Measurements from ENCODE around the gene PLD5. TPM values are rescaled to one million over a fixed set of nuclear protein-coding genes. Genes with fewer than 3 reads are reported as not detected.

Gene PLD5
- total RNA-seq, 2 experiments from 2014 or later = not detected

GRCh38 chr1:242435200-242435599 lies 89.3 kb downstream of the PLD5 start:
- ChIA-PET POLR2A (no interaction called here), CTCF (no interaction called here)
- DNase-seq (no peak), ATAC-seq (no peak)
- Mint-ChIP-seq H3K9me3 (ENCODE audit: insufficient read depth) (no peaks in the 10 kb centered on the region), H3K36me3 (ENCODE audit: low read depth) (no peaks in the 10 kb centered on the region), H3K27me3 (ENCODE audit: low read depth) (no peaks in the 10 kb centered on the region), H3K27ac (no peak overlapping the region), H3K4me3 (no peak overlapping the region), H3K4me1 (ENCODE audit: low read depth) (no peaks in the 10 kb centered on the region)

GRCh38 chr1:242432491-242433095 lies 91.9 kb downstream of the PLD5 start:
- ChIA-PET CTCF (interaction anchor here (1.4 kb wide), 1 partner anchor 23 kb away, joined by 4 read pairs; no protein-coding TSS in a partner anchor), POLR2A (no interaction called here)
- ATAC-seq (no peak), DNase-seq (no peak)
- Mint-ChIP-seq H3K36me3 (ENCODE audit: low read depth) (no peaks in the 10 kb centered on the region), H3K9me3 (ENCODE audit: insufficient read depth) (no peaks in the 10 kb centered on the region), H3K27ac (no peak overlapping the region), H3K4me1 (ENCODE audit: low read depth) (no peaks in the 10 kb centered on the region), H3K27me3 (ENCODE audit: low read depth) (no peaks in the 10 kb centered on the region), H3K4me3 (no peak overlapping the region)

GRCh38 chr1:242431786-242432185 lies 92.7 kb downstream of the PLD5 start:
- Mint-ChIP-seq H3K27me3 (ENCODE audit: low read depth) (no peaks in the 10 kb centered on the region), H3K4me3 (no peak overlapping the region), H3K4me1 (ENCODE audit: low read depth) (no peaks in the 10 kb centered on the region), H3K9me3 (ENCODE audit: insufficient read depth) (no peaks in the 10 kb centered on the region), H3K36me3 (ENCODE audit: low read depth) (no peaks in the 10 kb centered on the region), H3K27ac (no peak overlapping the region)
- no peak for DNase-seq
- ATAC-seq = no peak
- POLR2A ChIA-PET = no interaction called here
- CTCF ChIA-PET = interaction anchor here (1.4 kb wide), 1 partner anchor 23 kb away, joined by 4 read pairs; no protein-coding TSS in a partner anchor

- no peaks in the 10 kb centered on the region for H3K27me3 Mint-ChIP-seq (ENCODE audit: low read depth)
- CTCF ChIA-PET = interaction anchor here (1.4 kb wide), 1 partner anchor 24 kb away, joined by 4 read pairs; no protein-coding TSS in a partner anchor
- no peak overlapping the region for H3K4me3 Mint-ChIP-seq
- ATAC-seq = no peak
- H3K4me1 Mint-ChIP-seq (ENCODE audit: low read depth) = no peaks in the 10 kb centered on the region
- no peaks in the 10 kb centered on the region for H3K9me3 Mint-ChIP-seq (ENCODE audit: insufficient read depth)
- POLR2A ChIA-PET = no interaction called here
- no peaks in the 10 kb centered on the region for H3K36me3 Mint-ChIP-seq (ENCODE audit: low read depth)
- H3K27ac Mint-ChIP-seq = no peak overlapping the region
- no peak for DNase-seq
Measured at GRCh38 chr1:242430956-242431355, 93.5 kb downstream of the PLD5 start.

- no peak overlapping the region for H3K27ac Mint-ChIP-seq
- H3K4me1 Mint-ChIP-seq (ENCODE audit: low read depth) = no peaks in the 10 kb centered on the region
- no peaks in the 10 kb centered on the region for H3K36me3 Mint-ChIP-seq (ENCODE audit: low read depth)
- no peak for DNase-seq
- H3K4me3 Mint-ChIP-seq = no peak overlapping the region
- no peaks in the 10 kb centered on the region for H3K27me3 Mint-ChIP-seq (ENCODE audit: low read depth)
- ChIA-PET CTCF (no interaction called here), POLR2A (no interaction called here)
- H3K9me3 Mint-ChIP-seq (ENCODE audit: insufficient read depth) = no peaks in the 10 kb centered on the region
- no peak for ATAC-seq
Measured at GRCh38 chr1:242428399-242429190, 95.9 kb downstream of the PLD5 start.

GRCh38 chr1:242427519-242427918 lies 97.0 kb downstream of the PLD5 start:
- H3K27me3 Mint-ChIP-seq (ENCODE audit: low read depth) = no peaks in the 10 kb centered on the region
- ATAC-seq (no peak), DNase-seq (no peak)
- no peak overlapping the region for H3K27ac Mint-ChIP-seq
- H3K36me3 Mint-ChIP-seq (ENCODE audit: low read depth) = no peaks in the 10 kb centered on the region
- no peak overlapping the region for H3K4me3 Mint-ChIP-seq
- CTCF ChIA-PET = no interaction called here
- POLR2A ChIA-PET = no interaction called here
- H3K4me1 Mint-ChIP-seq (ENCODE audit: low read depth) = no peaks in the 10 kb centered on the region
- no peaks in the 10 kb centered on the region for H3K9me3 Mint-ChIP-seq (ENCODE audit: insufficient read depth)

- no peaks in the 10 kb centered on the region for H3K27me3 Mint-ChIP-seq (ENCODE audit: low read depth)
- no peaks in the 10 kb centered on the region for H3K9me3 Mint-ChIP-seq (ENCODE audit: insufficient read depth)
- no peaks in the 10 kb centered on the region for H3K4me1 Mint-ChIP-seq (ENCODE audit: low read depth)
- no peaks in the 10 kb centered on the region for H3K36me3 Mint-ChIP-seq (ENCODE audit: low read depth)
- no peak for DNase-seq
- H3K27ac Mint-ChIP-seq = no peak overlapping the region
- ChIA-PET POLR2A (no interaction called here), CTCF (no interaction called here)
- ATAC-seq = no peak
- H3K4me3 Mint-ChIP-seq = no peak overlapping the region
Measured at GRCh38 chr1:242426271-242426905, 98.1 kb downstream of the PLD5 start.

- H3K27me3 Mint-ChIP-seq (ENCODE audit: low read depth) = no peaks in the 10 kb centered on the region
- H3K36me3 Mint-ChIP-seq (ENCODE audit: low read depth) = no peaks in the 10 kb centered on the region
- ATAC-seq (no peak), DNase-seq (no peak)
- no peak overlapping the region for H3K4me3 Mint-ChIP-seq
- no peaks in the 10 kb centered on the region for H3K9me3 Mint-ChIP-seq (ENCODE audit: insufficient read depth)
- no peak overlapping the region for H3K27ac Mint-ChIP-seq
- POLR2A ChIA-PET = no interaction called here
- CTCF ChIA-PET = interaction anchor here (0.6 kb wide), 1 partner anchor 30 kb away, joined by 3 read pairs; no protein-coding TSS in a partner anchor
- H3K4me1 Mint-ChIP-seq (ENCODE audit: low read depth) = no peaks in the 10 kb centered on the region
Measured at GRCh38 chr1:242425232-242425631, 99.3 kb downstream of the PLD5 start.

GRCh38 chr1:242416657-242417056 lies 107.8 kb downstream of the PLD5 start:
- ChIA-PET POLR2A (no interaction called here), CTCF (no interaction called here)
- H3K27ac Mint-ChIP-seq = no peak overlapping the region
- no peak overlapping the region for H3K4me3 Mint-ChIP-seq
- no peaks in the 10 kb centered on the region for H3K27me3 Mint-ChIP-seq (ENCODE audit: low read depth)
- DNase-seq = no peak
- no peaks in the 10 kb centered on the region for H3K36me3 Mint-ChIP-seq (ENCODE audit: low read depth)
- ATAC-seq = no peak
- H3K4me1 Mint-ChIP-seq (ENCODE audit: low read depth) = no peaks in the 10 kb centered on the region
- H3K9me3 Mint-ChIP-seq (ENCODE audit: insufficient read depth) = no peaks in the 10 kb centered on the region

GRCh38 chr1:242412921-242413320 lies 111.6 kb downstream of the PLD5 start:
- Mint-ChIP-seq H3K36me3 (ENCODE audit: low read depth) (no peaks in the 10 kb centered on the region), H3K9me3 (ENCODE audit: insufficient read depth) (no peaks in the 10 kb centered on the region), H3K4me1 (ENCODE audit: low read depth) (no peaks in the 10 kb centered on the region), H3K4me3 (no peak overlapping the region), H3K27me3 (ENCODE audit: low read depth) (no peaks in the 10 kb centered on the region), H3K27ac (no peak overlapping the region)
- ATAC-seq (no peak), DNase-seq (no peak)
- ChIA-PET CTCF (interaction anchor here (0.6 kb wide), 1 partner anchor 38 kb away, joined by 3 read pairs; no protein-coding TSS in a partner anchor), POLR2A (no interaction called here)

GRCh38 chr1:242411901-242412300 lies 112.6 kb downstream of the PLD5 start:
- Mint-ChIP-seq H3K9me3 (ENCODE audit: insufficient read depth) (no peaks in the 10 kb centered on the region), H3K27ac (no peak overlapping the region), H3K27me3 (ENCODE audit: low read depth) (no peaks in the 10 kb centered on the region), H3K4me1 (ENCODE audit: low read depth) (no peaks in the 10 kb centered on the region), H3K4me3 (no peak overlapping the region), H3K36me3 (ENCODE audit: low read depth) (no peaks in the 10 kb centered on the region)
- CTCF ChIA-PET = no interaction called here
- POLR2A ChIA-PET = no interaction called here
- DNase-seq = no peak
- ATAC-seq = no peak

- no peaks in the 10 kb centered on the region for H3K9me3 Mint-ChIP-seq (ENCODE audit: insufficient read depth)
- H3K27me3 Mint-ChIP-seq (ENCODE audit: low read depth) = no peaks in the 10 kb centered on the region
- no peak for ATAC-seq
- DNase-seq = no peak
- H3K4me3 Mint-ChIP-seq = no peak overlapping the region
- ChIA-PET CTCF (no interaction called here), POLR2A (no interaction called here)
- H3K36me3 Mint-ChIP-seq (ENCODE audit: low read depth) = no peaks in the 10 kb centered on the region
- no peaks in the 10 kb centered on the region for H3K4me1 Mint-ChIP-seq (ENCODE audit: low read depth)
- no peak overlapping the region for H3K27ac Mint-ChIP-seq
Measured at GRCh38 chr1:242405947-242406346, 118.5 kb downstream of the PLD5 start.
